Stomach (tissue), 9 donors: ENCODE measurements around the gene COL11A1. TPM values are rescaled to one million over a fixed set of nuclear protein-coding genes. Genes with fewer than 3 reads are reported as not detected.
"Not testable (repeated sequence)": the region's sequence is repeated elsewhere in the genome, so short reads cannot be mapped to it uniquely, and the experiment has no call there.

ENCODE experiments used
- DNase-seq, 2 donors: peaks; one replicate each; pipeline versions ENCODE4 v3.0.0 to v3.0.0-alpha.2; 2013 to 2019
- H3K27ac ChIP-seq, 5 donors: fragments of 200-600 bp in 4 of 5; sonication (generic) in 4 of 5; one replicate each; pipeline ENCODE4 v1.5.1; 2013 to 2019; ENCODE audit warnings: mild to moderate bottlenecking in 1 of 5, moderate library complexity in 1 of 5
- H3K27me3 ChIP-seq, 3 donors: fragments of 200-600 bp; sonication (generic); one replicate each; pipeline ENCODE4 v1.5.1; 2017 to 2019; ENCODE audit warnings: mixed run types in 1 of 3
- H3K36me3 ChIP-seq, 4 donors: fragments of 200-600 bp; sonication (generic); 1 replicate in 3 of 4; 2 replicates in 1 of 4; pipeline ENCODE4 v1.5.1; 2016 to 2019
- H3K4me1 ChIP-seq, 4 donors: fragments of 200-600 bp; sonication (generic); one replicate each; pipeline ENCODE4 v1.5.1; 2016 to 2019
- H3K4me3 ChIP-seq, 4 donors: fragments of 200-600 bp; sonication (generic) in 3 of 4; one replicate each; pipeline ENCODE4 v1.5.1; 2016 to 2019; ENCODE audit warnings: mild to moderate bottlenecking in 1 of 4
- H3K9me3 ChIP-seq, 4 donors: fragments of 200-600 bp; sonication (generic); one replicate each; pipeline ENCODE4 v1.5.1; 2016 to 2019
- EP300 ChIP-seq: sonication (generic); formaldehyde crosslinking; IDR thresholded peaks from one replicate; pipeline ENCODE4 v1.6.1; 2017; ENCODE audit warnings: antibody characterized with exemption
- POLR2A ChIP-seq, 4 donors: fragments of 450-650 bp; IDR thresholded peaks; one replicate each; pipeline ENCODE4 v1.6.1; 2016; ENCODE audit warnings: antibody characterized with exemption in 4 of 4, control low read depth in 2 of 4, mild to moderate bottlenecking in 1 of 4, moderate library complexity in 1 of 4
- POLR2AphosphoS5 ChIP-seq, 3 donors: sonication (generic); formaldehyde crosslinking; IDR thresholded peaks; one replicate each; pipeline ENCODE4 v1.6.1; 2016; ENCODE audit warnings: antibody characterized with exemption in 3 of 3
- WGBS, 5 donors: extraction: QIAGEN DNeasy Blood & Tissue Kit in 3 of 5; methylation state at CpG; one replicate each; pipeline versions ENCODE4 v1.1.5 to v1.1.7; 2013 to 2018; 5-methylcytosine and 5-hydroxymethylcytosine counted together
- intact Hi-C: fragments of 100-400 bp; cut with DNase I; formaldehyde crosslinking; loops from one replicate; pipeline ENCODE4 v1.15.1; 2023; ENCODE audit warnings: low total_unique reads
- polyA plus RNA-seq, 3 donors: library from polyadenylated mRNA; stranded (reverse); fragments of 200-250 nt; gene quantifications; one replicate each; pipeline ENCODE4 v1.2.3, GENCODE V29; 2013
- total RNA-seq, 5 donors: library from RNA; depleted of rRNA; stranded (reverse); fragments of >200 nt; gene quantifications; one replicate each; pipeline versions ENCODE4 v1.1.0 to v1.2.3, GENCODE V29; 2014 to 2016
- TF ChIP-seq, protein P1 (sequence below), 7 experiments: fragments of 450-650 bp in 4 of 7; fragments of 200-600 bp in 3 of 7; sonication (generic) in 3 of 7; IDR thresholded peaks; one replicate each; pipeline ENCODE4 v1.5.1; 2016 to 2019; ENCODE audit warnings: antibody characterized with exemption in 7 of 7, control low read depth in 2 of 7, mild to moderate bottlenecking in 1 of 7
- donor health status: healthy with polysubstance abuse.
- donor health status: Bipolar disorder and iron deficiency.
- donor health status: healthy.

Gene COL11A1
- total and polyA plus RNA-seq, 8 donors = under 0.01 to 7.0 (median 0.29) TPM; not detected in 5

DNA sequence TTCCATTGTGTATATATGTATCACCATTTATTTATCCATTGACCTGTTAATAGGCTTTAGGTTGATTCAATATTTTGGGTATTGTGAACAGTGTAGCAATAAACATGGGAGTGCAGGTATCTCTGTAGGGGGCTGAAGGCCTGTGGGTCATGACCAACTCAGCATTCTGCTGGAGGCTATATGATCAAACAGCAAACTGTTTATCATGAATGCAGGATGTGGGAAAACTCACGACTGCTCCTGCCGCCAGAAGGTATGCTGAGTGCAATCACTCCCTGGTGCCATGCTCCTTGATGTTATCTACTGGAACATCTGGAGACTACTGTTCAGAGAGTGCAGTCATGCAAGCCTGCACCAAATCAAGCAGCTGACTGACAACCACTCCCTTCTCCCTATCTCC is 275.2 kb downstream of the COL11A1 start:
- H3K36me3 ChIP-seq = no peaks in the 10 kb centered on the region
- no peak overlapping the region for H3K4me3 ChIP-seq
- no peaks in the 10 kb centered on the region for H3K27me3 ChIP-seq
- 72 to 87% (median 84%) methylated on average over 2 of the region's 2 CpGs for WGBS, 5 donors
- no peak for DNase-seq
- TF ChIP-seq POLR2A (IDR thresholded peaks at IDR 0.05) (no peak), POLR2AphosphoS5 (IDR thresholded peaks at IDR 0.05) (no peak), EP300 (no peak)
- TF ChIP-seq, protein P1, sequence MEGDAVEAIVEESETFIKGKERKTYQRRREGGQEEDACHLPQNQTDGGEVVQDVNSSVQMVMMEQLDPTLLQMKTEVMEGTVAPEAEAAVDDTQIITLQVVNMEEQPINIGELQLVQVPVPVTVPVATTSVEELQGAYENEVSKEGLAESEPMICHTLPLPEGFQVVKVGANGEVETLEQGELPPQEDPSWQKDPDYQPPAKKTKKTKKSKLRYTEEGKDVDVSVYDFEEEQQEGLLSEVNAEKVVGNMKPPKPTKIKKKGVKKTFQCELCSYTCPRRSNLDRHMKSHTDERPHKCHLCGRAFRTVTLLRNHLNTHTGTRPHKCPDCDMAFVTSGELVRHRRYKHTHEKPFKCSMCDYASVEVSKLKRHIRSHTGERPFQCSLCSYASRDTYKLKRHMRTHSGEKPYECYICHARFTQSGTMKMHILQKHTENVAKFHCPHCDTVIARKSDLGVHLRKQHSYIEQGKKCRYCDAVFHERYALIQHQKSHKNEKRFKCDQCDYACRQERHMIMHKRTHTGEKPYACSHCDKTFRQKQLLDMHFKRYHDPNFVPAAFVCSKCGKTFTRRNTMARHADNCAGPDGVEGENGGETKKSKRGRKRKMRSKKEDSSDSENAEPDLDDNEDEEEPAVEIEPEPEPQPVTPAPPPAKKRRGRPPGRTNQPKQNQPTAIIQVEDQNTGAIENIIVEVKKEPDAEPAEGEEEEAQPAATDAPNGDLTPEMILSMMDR (IDR thresholded peaks at IDR 0.05) = no peak
- intact Hi-C loops = no loop called here
- no peaks in the 10 kb centered on the region for H3K4me1 ChIP-seq
- no peak overlapping the region for H3K27ac ChIP-seq
- H3K9me3 ChIP-seq = peaks cover 0 to 5% (median 3%) of the 10 kb centered on the region in 4 donors

DNA sequence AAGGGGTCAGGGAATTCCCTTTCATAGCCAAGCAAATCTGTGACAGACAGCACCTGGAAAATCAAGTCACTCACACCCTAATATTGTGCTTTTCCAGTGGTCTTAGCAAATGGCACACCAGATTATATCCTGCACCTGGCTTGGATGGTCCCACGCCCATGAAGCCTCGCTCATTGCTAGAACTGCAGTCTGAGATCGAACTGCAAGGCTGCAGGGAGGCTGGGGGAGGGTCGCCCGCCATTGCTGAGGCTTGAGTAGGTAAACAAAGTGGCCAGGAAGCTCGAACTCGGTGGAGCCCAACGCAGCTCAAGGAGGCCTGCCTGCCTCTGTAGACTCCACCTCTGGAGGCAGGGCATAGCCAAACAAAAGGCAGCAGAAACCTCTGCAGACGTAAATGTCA is 281.6 kb downstream of the COL11A1 start:
- intact Hi-C loops, DNase-seq, H3K4me3 ChIP-seq, H3K27ac ChIP-seq, H3K36me3 ChIP-seq, H3K4me1 ChIP-seq, H3K27me3 ChIP-seq: not testable (repeated sequence)
- WGBS, 5 donors = 74 to 91% (median 79%) methylated on average over 9 of the region's 9 CpGs
- H3K9me3 ChIP-seq = peaks cover 0 to 12% (median 8%) of the 10 kb centered on the region in 4 donors
